Measurements from ENCODE around the gene CCDC174.

- no peak for TF ChIP-seq EZH2 (IDR thresholded peaks at IDR 0.05; ENCODE audit: insufficient read depth, poor library complexity, severe bottlenecking)
- TF ChIP-seq EZH2phosphoT487 (IDR thresholded peaks at IDR 0.05; ENCODE audit: insufficient read depth, low read depth) = no peak
Observed at GRCh38 chr3:14688525-14688924, 37.0 kb downstream of the CCDC174 start.

All from GM23248 (cell line).